ENCODE measurements around the gene TTBK2. TPM values are rescaled to one million over a fixed set of nuclear protein-coding genes. Genes with fewer than 3 reads are reported as not detected.

TTBK2 gene
- total and polyA plus RNA-seq, 2 donors (not counting 1 experiment from before 2014, with no cell fraction given) = 4.3 to 39.6 TPM

GRCh38 chr15:42726114-42726513 lies 194.5 kb downstream of the TTBK2 start:
- no peak for ATAC-seq (ENCODE audit: low read depth)
- Histone ChIP-seq H3K4me3 (ENCODE audit: control extremely low read depth in 1 of 5, extremely low read depth in 1 of 5, insufficient read depth in 1 of 5, low read depth in 2 of 5, low read length in 4 of 5) (no peak overlapping the region), H3K4me2 (replicated peaks; ENCODE audit: low read depth, low read length, poor library complexity, severe bottlenecking) (no peak overlapping the region), H3K36me3 (replicated peaks in 1 of 2; ENCODE audit: control extremely low read depth in 1 of 2, control insufficient read depth in 1 of 2, extremely low read depth in 1 of 2, insufficient read depth in 2 of 2, low read length in 1 of 2) (peaks cover 13 to 65% of the 10 kb centered on the region in 2 experiments), H3K4me1 (ENCODE audit: control insufficient read depth in 2 of 2, insufficient read depth in 2 of 2, low read length in 2 of 2) (no peaks in the 10 kb centered on the region), H2AFZ (ENCODE audit: insufficient read depth, low read depth, low read length, poor library complexity, severe bottlenecking) (no peak overlapping the region), H3K9me3 (ENCODE audit: control extremely low read depth in 1 of 3, control insufficient read depth in 2 of 3, insufficient read depth in 1 of 3, low read length in 2 of 3) (no peaks in the 10 kb centered on the region), H3K27ac (ENCODE audit: low read length in 2 of 2) (no peak overlapping the region), H4K20me1 (ENCODE audit: control insufficient read depth, insufficient read depth, low read length, poor library complexity, severe bottlenecking) (no peaks in the 10 kb centered on the region), H3K27me3 (replicated peaks in 1 of 4; ENCODE audit: control extremely low read depth in 1 of 4, control insufficient read depth in 3 of 4, insufficient read depth in 4 of 4, low read length in 3 of 4) (no peaks in the 10 kb centered on the region), H3K9ac (ENCODE audit: low read length) (no peak overlapping the region), H3K79me2 (ENCODE audit: control insufficient read depth, insufficient read depth, low read length) (no peaks in the 10 kb centered on the region)
- H3K27ac Mint-ChIP-seq = no peak overlapping the region
- WGBS (ENCODE audit: insufficient coverage) = 96% methylated on average over 11 of the region's 11 CpGs
- intact Hi-C loops (cut with micrococcal nuclease) = no loop called here
- H3K27me3 Mint-ChIP-seq = no peaks in the 10 kb centered on the region
- ChIA-PET POLR2A (no interaction called here), CTCF (no interaction called here)
- no peaks in the 10 kb centered on the region for H3K4me1 Mint-ChIP-seq
- no peak for DNase-seq
- H3K4me3 Mint-ChIP-seq = no peak overlapping the region
- no peaks in the 10 kb centered on the region for H3K9me3 Mint-ChIP-seq (ENCODE audit: insufficient read depth)
- TF ChIP-seq, protein P1, sequence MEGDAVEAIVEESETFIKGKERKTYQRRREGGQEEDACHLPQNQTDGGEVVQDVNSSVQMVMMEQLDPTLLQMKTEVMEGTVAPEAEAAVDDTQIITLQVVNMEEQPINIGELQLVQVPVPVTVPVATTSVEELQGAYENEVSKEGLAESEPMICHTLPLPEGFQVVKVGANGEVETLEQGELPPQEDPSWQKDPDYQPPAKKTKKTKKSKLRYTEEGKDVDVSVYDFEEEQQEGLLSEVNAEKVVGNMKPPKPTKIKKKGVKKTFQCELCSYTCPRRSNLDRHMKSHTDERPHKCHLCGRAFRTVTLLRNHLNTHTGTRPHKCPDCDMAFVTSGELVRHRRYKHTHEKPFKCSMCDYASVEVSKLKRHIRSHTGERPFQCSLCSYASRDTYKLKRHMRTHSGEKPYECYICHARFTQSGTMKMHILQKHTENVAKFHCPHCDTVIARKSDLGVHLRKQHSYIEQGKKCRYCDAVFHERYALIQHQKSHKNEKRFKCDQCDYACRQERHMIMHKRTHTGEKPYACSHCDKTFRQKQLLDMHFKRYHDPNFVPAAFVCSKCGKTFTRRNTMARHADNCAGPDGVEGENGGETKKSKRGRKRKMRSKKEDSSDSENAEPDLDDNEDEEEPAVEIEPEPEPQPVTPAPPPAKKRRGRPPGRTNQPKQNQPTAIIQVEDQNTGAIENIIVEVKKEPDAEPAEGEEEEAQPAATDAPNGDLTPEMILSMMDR (IDR thresholded peaks at IDR 0.05) = no peak
- TF ChIP-seq EZH2 (IDR thresholded peaks at IDR 0.05; ENCODE audit: borderline replicate concordance, insufficient read depth, low read depth, low read length, poor library complexity, severe bottlenecking) = no peak

DNA sequence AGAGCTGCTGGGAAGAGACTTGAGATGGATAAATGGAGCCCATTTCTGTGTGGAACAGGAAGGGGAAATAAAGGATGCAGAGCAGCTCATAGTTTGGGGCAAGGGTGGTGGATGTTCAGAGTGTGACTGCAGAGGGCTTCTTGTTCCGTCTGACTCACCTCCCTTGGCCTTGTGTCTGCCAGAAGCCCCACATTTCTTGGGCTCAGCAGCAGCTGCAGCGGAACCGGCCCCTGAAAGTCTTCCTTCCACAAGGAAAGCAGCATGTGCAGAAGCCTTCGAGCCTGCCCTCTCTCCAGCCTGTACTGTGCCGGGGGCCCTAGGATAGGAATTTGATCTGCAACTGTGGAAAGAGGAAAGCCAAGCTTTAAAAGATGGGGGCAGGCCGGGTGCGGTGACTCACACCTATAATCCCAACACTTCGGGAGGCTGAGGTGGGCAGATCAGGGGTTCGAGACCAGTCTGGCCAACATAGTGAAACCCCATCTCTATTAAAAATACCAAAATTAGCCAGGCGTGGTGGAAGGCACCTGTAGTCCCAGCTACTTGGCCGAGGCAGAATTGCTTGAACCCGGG lies 195.2 kb downstream of the TTBK2 start:
- intact Hi-C loops (cut with micrococcal nuclease) = no loop called here
- Histone ChIP-seq H3K36me3 (replicated peaks in 1 of 2; ENCODE audit: control extremely low read depth in 1 of 2, control insufficient read depth in 1 of 2, extremely low read depth in 1 of 2, insufficient read depth in 2 of 2, low read length in 1 of 2) (peaks cover 13 to 60% of the 10 kb centered on the region in 2 experiments), H3K9me3 (ENCODE audit: control extremely low read depth in 1 of 3, control insufficient read depth in 2 of 3, insufficient read depth in 1 of 3, low read length in 2 of 3) (no peaks in the 10 kb centered on the region), H3K4me1 (ENCODE audit: control insufficient read depth in 2 of 2, insufficient read depth in 2 of 2, low read length in 2 of 2) (no peaks in the 10 kb centered on the region), H3K79me2 (ENCODE audit: control insufficient read depth, insufficient read depth, low read length) (no peaks in the 10 kb centered on the region), H3K4me2 (replicated peaks; ENCODE audit: low read depth, low read length, poor library complexity, severe bottlenecking) (no peak overlapping the region), H3K9ac (ENCODE audit: low read length) (no peak overlapping the region), H4K20me1 (ENCODE audit: control insufficient read depth, insufficient read depth, low read length, poor library complexity, severe bottlenecking) (no peaks in the 10 kb centered on the region), H3K4me3 (ENCODE audit: control extremely low read depth in 1 of 5, extremely low read depth in 1 of 5, insufficient read depth in 1 of 5, low read depth in 2 of 5, low read length in 4 of 5) (no peak overlapping the region), H3K27me3 (replicated peaks in 1 of 4; ENCODE audit: control extremely low read depth in 1 of 4, control insufficient read depth in 3 of 4, insufficient read depth in 4 of 4, low read length in 3 of 4) (no peaks in the 10 kb centered on the region), H3K27ac (ENCODE audit: low read length in 2 of 2) (no peak overlapping the region), H2AFZ (ENCODE audit: insufficient read depth, low read depth, low read length, poor library complexity, severe bottlenecking) (no peak overlapping the region)
- no peak for TF ChIP-seq EZH2 (IDR thresholded peaks at IDR 0.05; ENCODE audit: borderline replicate concordance, insufficient read depth, low read depth, low read length, poor library complexity, severe bottlenecking)
- TF ChIP-seq, protein P1 (IDR thresholded peaks at IDR 0.05) = no peak
- H3K4me3 Mint-ChIP-seq = no peak overlapping the region
- H3K27ac Mint-ChIP-seq = no peak overlapping the region
- H3K4me1 Mint-ChIP-seq = no peaks in the 10 kb centered on the region
- ChIA-PET CTCF (no interaction called here), POLR2A (no interaction called here)
- ATAC-seq (ENCODE audit: low read depth) (no peak), DNase-seq (no peak)
- WGBS (ENCODE audit: insufficient coverage) = 99% methylated on average over 9 of the region's 12 CpGs
- H3K9me3 Mint-ChIP-seq (ENCODE audit: insufficient read depth) = no peaks in the 10 kb centered on the region
- H3K27me3 Mint-ChIP-seq = no peaks in the 10 kb centered on the region

Data from B cell (primary cell).